Caco-2 (cell line): Measurements from ENCODE around the gene CEBPA. TPM values are rescaled to one million over a fixed set of nuclear protein-coding genes. Genes with fewer than 3 reads are reported as not detected.

ENCODE experiments used
- BruUV-seq: library from RNA; stranded (reverse); fragments of 400-500 nt; replicated peaks from 2 replicates; lab custom pipeline; 2021; lab: Mats Ljungman, UMichigan
- CTCF ChIA-PET: fragments of 300-600 bp; sonication (Branson Sonifier 250); formaldehyde crosslinking; loops from one replicate; lab custom pipeline; 2022; ENCODE audit warnings: antibody characterized with exemption; lab: Charles Lee
- POLR2A ChIA-PET: fragments of 300-600 bp; sonication (Branson Sonifier 250); formaldehyde crosslinking; loops from one replicate; lab custom pipeline; 2022; ENCODE audit warnings: antibody characterized with exemption; lab: Charles Lee
- DNase-seq, 2 experiments: peaks; one replicate each; pipeline versions ENCODE4 v3.0.0 to v3.0.0-alpha.2; 2020 to 2022
- H3K27me3 ChIP-seq: replicated peaks from 2 replicates; pipeline ENCODE4 v1.6.0; 2011; ENCODE audit warnings: low read length; ENCODE audit not compliant: control insufficient read depth, insufficient read depth
- H3K36me3 ChIP-seq: 2 replicates; pipeline ENCODE4 v1.5.1; 2011; ENCODE audit warnings: low read length; ENCODE audit not compliant: control insufficient read depth, insufficient read depth
- H3K4me1 ChIP-seq: fragments of 250-450 bp; sonication (Bioruptor Pico); 2 replicates; pipeline ENCODE4 v1.5.1; 2020; ENCODE audit warnings: mild to moderate bottlenecking
- H3K4me3 ChIP-seq: 2 replicates; pipeline ENCODE4 v1.5.1; 2011; ENCODE audit warnings: low read depth, mild to moderate bottlenecking, control low read depth, low read length
- H3K9me3 ChIP-seq: fragments of 250-450 bp; sonication (Bioruptor Pico); 2 replicates; pipeline ENCODE4 v1.5.1; 2020; ENCODE audit warnings: mild to moderate bottlenecking, moderate library complexity
- H3K27ac Mint-ChIP-seq: one replicate; pipeline ENCODE4 v1.8.0; 2022; ENCODE audit warnings: mixed read lengths; ENCODE audit not compliant: unreplicated experiment
- H3K27me3 Mint-ChIP-seq: one replicate; pipeline ENCODE4 v1.8.0; 2022; ENCODE audit warnings: mixed read lengths; ENCODE audit not compliant: insufficient read depth, unreplicated experiment
- H3K36me3 Mint-ChIP-seq: one replicate; pipeline ENCODE4 v1.8.0; 2022; ENCODE audit warnings: mild to moderate bottlenecking, mixed read lengths; ENCODE audit not compliant: insufficient read depth, unreplicated experiment
- H3K4me1 Mint-ChIP-seq: one replicate; pipeline ENCODE4 v1.8.0; 2022; ENCODE audit warnings: low read depth, mixed read lengths; ENCODE audit not compliant: unreplicated experiment
- H3K4me3 Mint-ChIP-seq: one replicate; pipeline ENCODE4 v1.8.0; 2022; ENCODE audit warnings: mild to moderate bottlenecking, moderate library complexity, mixed read lengths; ENCODE audit not compliant: unreplicated experiment
- H3K9me3 Mint-ChIP-seq: one replicate; pipeline ENCODE4 v1.8.0; 2022; ENCODE audit warnings: mixed read lengths; ENCODE audit not compliant: unreplicated experiment
- intact Hi-C: fragments of 100-400 bp; cut with micrococcal nuclease; formaldehyde crosslinking; loops from one replicate; pipeline ENCODE4 v1.10.0; 2022; ENCODE audit not compliant: unreplicated experiment
- total RNA-seq: library from RNA; stranded (reverse); gene quantifications from 2 replicates; pipeline ENCODE4 v1.2.3, GENCODE V29; 2022
- TF ChIP-seq, protein P1 (sequence below), 2 experiments: fragments of 200-600 bp in 1 of 2; IDR thresholded peaks; 1 replicate in 1 of 2; 2 replicates in 1 of 2; pipeline versions ENCODE4 v1.5.1 to v1.8.0; 2011 to 2022; ENCODE audit warnings: antibody characterized with exemption in 1 of 2, control low read depth in 1 of 2, inconsistent platforms in 1 of 2, low read depth in 1 of 2, low read length in 1 of 2, mild to moderate bottlenecking in 1 of 2, moderate library complexity in 1 of 2; ENCODE audit not compliant: insufficient read depth in 1 of 2, severe bottlenecking in 1 of 2, unreplicated experiment in 1 of 2

Gene CEBPA
- total RNA-seq, 1 experiment from 2014 or later = 110 TPM

DNA sequence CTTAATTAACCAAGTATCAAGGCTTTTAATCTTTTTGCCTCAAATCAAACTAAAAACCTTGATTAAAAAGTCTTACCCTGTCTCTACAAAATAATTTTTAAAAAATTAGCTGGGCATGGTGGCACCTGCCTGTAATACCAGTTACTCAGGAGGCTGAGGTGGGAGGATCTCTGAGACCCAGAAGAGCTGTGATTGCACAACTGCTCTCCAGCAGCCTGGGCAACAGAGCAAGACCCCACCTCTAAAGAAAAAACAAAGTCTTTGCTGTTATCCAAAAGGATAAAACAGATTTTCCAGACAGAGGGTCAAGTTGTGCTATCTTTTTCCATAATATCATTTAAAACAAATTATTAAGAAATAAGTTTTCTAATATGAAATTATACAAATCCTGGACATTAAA, 44.3 kb upstream of the CEBPA start:
- ChIA-PET POLR2A (no interaction called here), CTCF (no interaction called here)
- Histone ChIP-seq H3K36me3 (no peaks in the 10 kb centered on the region), H3K9me3 (no peaks in the 10 kb centered on the region), H3K27me3 (no peaks in the 10 kb centered on the region), H3K4me3 (no peak overlapping the region), H3K4me1 (no peaks in the 10 kb centered on the region)
- BruUV-seq = no TSS peak
- intact Hi-C loops = no loop called here
- H3K36me3 Mint-ChIP-seq = no peaks in the 10 kb centered on the region
- DNase-seq = no peak
- no peaks in the 10 kb centered on the region for H3K4me1 Mint-ChIP-seq
- TF ChIP-seq, protein P1, sequence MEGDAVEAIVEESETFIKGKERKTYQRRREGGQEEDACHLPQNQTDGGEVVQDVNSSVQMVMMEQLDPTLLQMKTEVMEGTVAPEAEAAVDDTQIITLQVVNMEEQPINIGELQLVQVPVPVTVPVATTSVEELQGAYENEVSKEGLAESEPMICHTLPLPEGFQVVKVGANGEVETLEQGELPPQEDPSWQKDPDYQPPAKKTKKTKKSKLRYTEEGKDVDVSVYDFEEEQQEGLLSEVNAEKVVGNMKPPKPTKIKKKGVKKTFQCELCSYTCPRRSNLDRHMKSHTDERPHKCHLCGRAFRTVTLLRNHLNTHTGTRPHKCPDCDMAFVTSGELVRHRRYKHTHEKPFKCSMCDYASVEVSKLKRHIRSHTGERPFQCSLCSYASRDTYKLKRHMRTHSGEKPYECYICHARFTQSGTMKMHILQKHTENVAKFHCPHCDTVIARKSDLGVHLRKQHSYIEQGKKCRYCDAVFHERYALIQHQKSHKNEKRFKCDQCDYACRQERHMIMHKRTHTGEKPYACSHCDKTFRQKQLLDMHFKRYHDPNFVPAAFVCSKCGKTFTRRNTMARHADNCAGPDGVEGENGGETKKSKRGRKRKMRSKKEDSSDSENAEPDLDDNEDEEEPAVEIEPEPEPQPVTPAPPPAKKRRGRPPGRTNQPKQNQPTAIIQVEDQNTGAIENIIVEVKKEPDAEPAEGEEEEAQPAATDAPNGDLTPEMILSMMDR (IDR thresholded peaks at IDR 0.05; ENCODE audit: insufficient read depth in 1 of 2, low read depth in 1 of 2, low read length in 1 of 2, severe bottlenecking in 1 of 2, unreplicated experiment in 1 of 2) = no peak
- no peak overlapping the region for H3K27ac Mint-ChIP-seq
- no peaks in the 10 kb centered on the region for H3K27me3 Mint-ChIP-seq
- H3K9me3 Mint-ChIP-seq = no peaks in the 10 kb centered on the region
- H3K4me3 Mint-ChIP-seq = no peak overlapping the region

DNA sequence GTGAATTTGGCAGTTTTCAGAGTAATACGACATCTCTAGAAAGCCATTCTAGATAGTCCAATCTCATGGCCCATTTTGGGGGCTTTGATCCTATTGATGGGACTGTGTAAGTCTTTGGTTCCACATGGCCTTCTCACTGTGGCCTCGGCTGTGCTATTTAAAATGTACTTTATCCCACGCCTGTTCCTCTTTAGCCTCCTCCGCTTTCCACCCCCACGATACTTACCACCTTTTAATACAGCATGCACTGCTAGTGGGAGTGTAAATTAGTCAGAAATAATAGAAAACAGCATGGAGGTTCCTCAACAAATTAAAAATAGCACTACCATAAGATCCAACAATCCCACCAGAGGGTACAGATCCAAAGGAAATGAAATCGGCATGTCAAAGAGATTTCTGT, 42.8 kb upstream of the CEBPA start:
- H3K27ac Mint-ChIP-seq = no peak overlapping the region
- H3K27me3 Mint-ChIP-seq = no peaks in the 10 kb centered on the region
- Histone ChIP-seq H3K4me1 (no peaks in the 10 kb centered on the region), H3K9me3 (no peaks in the 10 kb centered on the region), H3K27me3 (no peaks in the 10 kb centered on the region), H3K4me3 (no peak overlapping the region), H3K36me3 (no peaks in the 10 kb centered on the region)
- no peak overlapping the region for H3K4me3 Mint-ChIP-seq
- TF ChIP-seq, protein P1 (IDR thresholded peaks at IDR 0.05; ENCODE audit: insufficient read depth in 1 of 2, low read depth in 1 of 2, low read length in 1 of 2, severe bottlenecking in 1 of 2, unreplicated experiment in 1 of 2) = no peak
- no peaks in the 10 kb centered on the region for H3K9me3 Mint-ChIP-seq
- H3K36me3 Mint-ChIP-seq = no peaks in the 10 kb centered on the region
- no peaks in the 10 kb centered on the region for H3K4me1 Mint-ChIP-seq
- intact Hi-C loops = no loop called here
- BruUV-seq = no TSS peak
- no peak for DNase-seq
- CTCF ChIA-PET = no interaction called here
- POLR2A ChIA-PET = no interaction called here

DNA sequence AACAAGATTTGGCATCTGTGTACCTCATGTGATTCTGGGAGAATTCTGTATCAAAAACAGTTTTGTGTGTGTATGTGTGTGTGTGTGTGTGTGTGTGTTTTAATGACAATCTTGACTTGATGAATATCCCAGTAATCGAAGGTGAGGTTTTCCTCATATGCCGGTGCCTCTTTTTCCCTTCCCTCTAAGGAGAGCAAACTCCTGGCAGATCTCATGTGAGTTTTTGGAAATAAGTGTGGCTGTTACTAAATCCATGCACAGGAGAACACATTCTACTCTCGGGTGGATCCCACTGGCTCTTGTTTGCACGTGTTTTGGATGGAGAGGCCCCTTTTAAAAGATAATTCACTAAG, 42.2 kb upstream of the CEBPA start:
- BruUV-seq = no TSS peak
- Histone ChIP-seq H3K9me3 (no peaks in the 10 kb centered on the region), H3K36me3 (no peaks in the 10 kb centered on the region), H3K4me1 (no peaks in the 10 kb centered on the region), H3K27me3 (no peaks in the 10 kb centered on the region), H3K4me3 (no peak overlapping the region)
- no peak overlapping the region for H3K4me3 Mint-ChIP-seq
- intact Hi-C loops = no loop called here
- POLR2A ChIA-PET = no interaction called here
- no peak overlapping the region for H3K27ac Mint-ChIP-seq
- H3K36me3 Mint-ChIP-seq = no peaks in the 10 kb centered on the region
- no peaks in the 10 kb centered on the region for H3K9me3 Mint-ChIP-seq
- no peaks in the 10 kb centered on the region for H3K27me3 Mint-ChIP-seq
- no peak for DNase-seq
- H3K4me1 Mint-ChIP-seq = no peaks in the 10 kb centered on the region
- TF ChIP-seq, protein P1 (IDR thresholded peaks at IDR 0.05; ENCODE audit: insufficient read depth in 1 of 2, low read depth in 1 of 2, low read length in 1 of 2, severe bottlenecking in 1 of 2, unreplicated experiment in 1 of 2) = no peak
- CTCF ChIA-PET = interaction anchor here (0.6 to 0.7 kb wide), 2 partner anchors 11 to 604 kb away, joined by 3 read pairs; no protein-coding TSS in a partner anchor
